Bronchus fibroblast of lung (primary cell): Measurements from ENCODE around the gene LRRN4CL. TPM values are rescaled to one million over a fixed set of nuclear protein-coding genes. Genes with fewer than 3 reads are reported as not detected.

Source experiments
- total RNA-seq: library from RNA; depleted of rRNA; stranded (reverse); fragments of >200 nt; gene quantifications from 2 replicates; pipeline ENCODE4 v1.2.3, GENCODE V29; 2015

LRRN4CL gene
- total RNA-seq: 10.0 and 10.9 TPM in 2 replicates

DNA sequence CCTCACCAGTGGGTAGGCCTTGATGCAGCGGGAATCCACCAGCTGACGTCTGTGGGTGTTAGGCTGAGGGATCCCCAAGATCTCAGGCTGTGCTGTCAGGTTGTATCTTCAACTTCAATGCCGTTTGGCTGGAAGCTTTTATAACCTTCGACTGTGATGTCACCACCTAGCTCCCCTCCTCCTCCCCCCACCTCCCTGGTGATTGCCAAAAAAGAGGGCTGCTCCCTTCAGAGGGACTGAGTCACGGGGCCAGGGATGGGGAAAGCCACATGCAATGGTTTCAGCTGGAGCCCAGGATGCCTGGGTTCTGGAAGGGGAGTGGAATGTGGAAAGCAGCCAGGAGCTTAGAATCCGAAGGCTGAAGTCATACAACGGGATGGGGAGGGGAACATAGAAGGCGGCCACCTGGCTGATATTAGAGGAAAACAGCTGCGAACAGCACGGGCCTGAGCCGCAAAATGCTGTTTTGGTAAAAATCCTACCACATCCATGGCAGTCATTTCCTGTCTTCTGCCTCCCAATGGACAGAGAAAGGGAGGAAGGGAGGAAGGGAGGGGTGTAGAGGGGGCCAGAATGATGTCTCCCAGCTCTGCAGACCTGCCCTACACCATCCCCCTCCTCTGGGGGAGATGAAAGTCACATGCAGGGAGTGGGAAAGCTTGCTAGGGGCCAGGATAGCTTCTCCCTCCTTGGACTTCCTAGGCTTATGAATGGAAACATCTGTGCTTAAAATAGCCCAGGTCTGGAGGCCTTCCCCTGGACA lies at the start of gene LRRN4CL:
LRRN4CL (minus strand) TSS at position 110 of the 763 bp plus-strand sequence. CDS start 1,022 bp downstream, outside the sequence.

DNA sequence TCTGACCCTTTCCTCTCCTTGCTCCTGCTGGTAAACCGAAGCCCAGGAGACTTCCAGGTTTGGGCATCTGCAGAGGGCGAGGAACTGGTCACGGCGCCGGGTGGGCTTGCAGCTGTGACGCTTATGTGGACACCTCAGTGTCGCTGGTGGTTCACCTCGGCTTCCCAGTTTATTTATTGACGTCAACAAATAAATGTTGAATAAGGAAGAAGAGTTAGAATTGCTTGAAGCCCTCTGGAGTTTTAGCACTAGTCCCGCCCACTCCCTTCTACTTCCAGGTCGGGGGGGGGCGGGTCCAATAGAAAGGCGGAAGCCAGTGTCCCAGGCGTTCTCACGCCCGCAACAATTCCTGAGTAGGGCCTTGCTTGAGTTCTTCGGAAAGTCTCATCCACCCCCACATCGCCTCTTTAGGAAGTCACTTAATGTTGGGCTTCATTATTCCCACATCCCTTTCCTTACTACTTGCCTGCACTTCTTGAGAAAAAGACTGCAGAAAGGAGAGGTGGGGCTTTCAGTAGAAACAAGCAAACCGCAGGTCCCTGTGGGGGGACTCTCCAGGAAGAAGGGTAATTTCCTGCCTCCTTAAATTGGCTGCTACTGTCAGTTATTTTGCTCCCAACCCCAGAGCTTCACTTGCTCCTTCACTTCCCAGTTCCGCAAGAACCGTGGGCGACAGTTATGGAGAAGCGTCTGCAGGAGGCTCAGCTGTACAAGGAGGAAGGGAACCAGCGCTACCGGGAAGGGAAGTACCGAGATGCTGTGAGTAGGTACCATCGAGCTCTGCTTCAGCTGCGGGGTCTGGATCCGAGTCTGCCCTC lies 39.0 kb upstream of the LRRN4CL start, which contains the start of gene TTC9C:
TTC9C (plus strand) TSS at position 316 of the 818 bp plus-strand sequence; CDS start at position 679, 363 bp downstream.

DNA sequence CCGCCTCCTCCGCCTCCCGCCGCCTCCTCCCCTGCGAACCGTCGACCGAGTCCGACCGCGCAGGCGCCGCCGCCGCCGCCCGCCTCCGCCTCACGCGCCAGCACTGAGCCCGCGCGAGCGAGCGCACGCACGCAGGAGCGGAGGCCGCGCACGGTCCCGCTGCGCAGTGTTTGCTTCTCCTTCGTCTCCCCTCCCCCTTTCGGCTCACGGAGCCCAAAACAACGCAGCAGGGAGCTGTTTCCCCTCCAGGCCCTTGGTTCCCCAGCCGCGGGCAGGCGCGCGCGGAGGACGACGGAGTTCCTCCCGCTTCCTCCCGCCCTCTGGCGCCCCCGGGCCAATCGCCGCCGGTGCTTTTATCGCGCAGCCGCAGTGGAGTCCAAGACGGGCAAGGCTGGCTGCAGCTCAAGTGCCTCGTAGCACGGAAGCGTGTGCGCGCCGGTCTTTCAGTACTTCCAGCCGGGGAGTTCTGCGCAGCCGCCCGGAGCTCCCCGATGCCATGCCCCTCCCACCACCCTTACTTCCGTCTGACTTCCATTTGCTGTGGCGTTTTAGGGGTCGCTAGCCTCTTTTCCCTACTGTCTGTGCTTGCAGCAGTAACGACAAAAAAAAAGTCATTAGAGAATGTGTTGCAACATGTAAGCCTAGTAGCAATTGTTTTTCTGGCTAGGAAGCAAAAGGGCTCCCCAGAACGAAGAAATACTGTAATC lies 38.0 kb upstream of the LRRN4CL start, which contains the start of gene HNRNPUL2:
HNRNPUL2 (minus strand) TSS at position 293 of the 707 bp plus-strand sequence. CDS start 301 bp downstream, outside the sequence.

DNA sequence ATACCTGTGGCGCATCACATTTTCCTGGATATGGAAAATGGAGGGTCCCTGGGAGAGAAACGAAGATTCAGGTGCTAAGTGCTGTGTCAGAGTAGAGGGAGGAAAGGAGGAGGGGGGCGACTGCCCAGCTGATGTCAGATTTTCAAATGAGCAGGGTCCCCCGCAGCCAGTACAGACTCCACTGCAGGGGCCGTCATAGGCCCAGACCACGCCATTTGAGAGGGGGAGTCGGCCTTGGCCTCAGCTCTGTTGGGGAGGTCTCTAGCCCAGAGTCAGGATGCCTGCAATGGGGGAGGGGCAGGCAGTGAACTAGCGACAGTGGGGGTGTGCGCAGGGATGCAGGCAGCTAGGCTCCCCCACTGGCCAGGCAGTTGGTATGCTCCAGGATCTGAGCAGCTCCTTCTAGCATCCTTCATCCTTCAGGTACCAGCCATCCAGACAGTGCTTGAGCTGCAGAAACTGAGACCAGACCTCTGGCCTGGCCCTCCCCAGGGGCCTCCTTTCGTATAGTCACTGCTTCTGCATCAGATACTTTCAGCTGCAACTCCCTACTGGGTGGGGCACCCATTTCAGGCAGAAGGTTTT lies 18.0 kb upstream of the LRRN4CL start, which contains the start of the genes BSCL2 and GNG3:
BSCL2 (minus strand) TSS at position 148 of the 585 bp plus-strand sequence. CDS start 229 bp downstream, outside the sequence.
GNG3 (plus strand) TSS at position 400 of the 585 bp plus-strand sequence. CDS start 620 bp downstream, outside the sequence.

DNA sequence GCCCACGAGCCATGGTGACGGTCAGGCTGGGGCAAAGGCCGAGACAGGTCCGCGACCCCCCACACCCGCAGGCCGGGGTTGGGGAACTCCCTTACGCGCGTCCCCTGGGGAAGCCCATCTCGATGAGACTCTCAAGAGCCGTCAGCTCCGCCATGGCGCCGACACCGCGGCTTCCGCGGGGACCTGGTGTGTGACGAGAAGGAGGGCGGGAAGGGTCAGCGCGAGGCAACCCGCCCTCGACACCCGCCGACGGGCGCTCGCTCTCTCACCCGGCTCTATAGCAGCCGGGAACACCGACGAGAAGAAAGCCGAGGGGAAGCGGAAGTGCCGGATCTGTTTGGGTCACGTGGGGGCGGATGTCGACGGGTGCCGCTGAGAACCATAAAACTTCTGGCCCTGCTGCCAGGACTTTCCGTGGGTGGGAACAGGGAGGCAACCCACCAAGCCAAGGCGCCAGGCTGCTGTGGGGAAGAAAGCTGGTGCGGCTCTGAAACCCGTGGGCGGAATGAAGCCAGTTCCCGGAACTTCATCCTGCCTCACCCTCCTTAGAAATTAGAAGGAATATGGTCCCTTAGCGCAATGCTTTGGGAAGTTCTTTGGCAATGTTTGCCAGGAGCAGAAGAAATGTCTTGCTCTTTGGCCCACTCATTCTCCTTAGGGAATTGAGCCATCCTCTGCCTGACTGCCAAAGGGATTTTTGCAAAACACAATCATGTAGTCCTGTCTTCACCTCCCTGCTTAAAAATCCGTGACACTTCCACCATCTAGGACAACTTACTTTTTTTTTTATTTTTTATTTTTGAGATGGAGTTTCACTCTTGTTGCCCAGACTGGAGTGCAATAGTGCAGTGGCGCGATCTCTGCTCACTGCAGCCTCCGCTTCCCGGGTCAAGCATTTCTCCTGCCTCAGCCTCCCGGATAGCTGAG lies 10.3 kb downstream of the LRRN4CL start, which contains the start of gene UBXN1:
UBXN1 (minus strand) TSS at position 304 of the 927 bp plus-strand sequence; CDS start at position 154, 150 bp downstream.

DNA sequence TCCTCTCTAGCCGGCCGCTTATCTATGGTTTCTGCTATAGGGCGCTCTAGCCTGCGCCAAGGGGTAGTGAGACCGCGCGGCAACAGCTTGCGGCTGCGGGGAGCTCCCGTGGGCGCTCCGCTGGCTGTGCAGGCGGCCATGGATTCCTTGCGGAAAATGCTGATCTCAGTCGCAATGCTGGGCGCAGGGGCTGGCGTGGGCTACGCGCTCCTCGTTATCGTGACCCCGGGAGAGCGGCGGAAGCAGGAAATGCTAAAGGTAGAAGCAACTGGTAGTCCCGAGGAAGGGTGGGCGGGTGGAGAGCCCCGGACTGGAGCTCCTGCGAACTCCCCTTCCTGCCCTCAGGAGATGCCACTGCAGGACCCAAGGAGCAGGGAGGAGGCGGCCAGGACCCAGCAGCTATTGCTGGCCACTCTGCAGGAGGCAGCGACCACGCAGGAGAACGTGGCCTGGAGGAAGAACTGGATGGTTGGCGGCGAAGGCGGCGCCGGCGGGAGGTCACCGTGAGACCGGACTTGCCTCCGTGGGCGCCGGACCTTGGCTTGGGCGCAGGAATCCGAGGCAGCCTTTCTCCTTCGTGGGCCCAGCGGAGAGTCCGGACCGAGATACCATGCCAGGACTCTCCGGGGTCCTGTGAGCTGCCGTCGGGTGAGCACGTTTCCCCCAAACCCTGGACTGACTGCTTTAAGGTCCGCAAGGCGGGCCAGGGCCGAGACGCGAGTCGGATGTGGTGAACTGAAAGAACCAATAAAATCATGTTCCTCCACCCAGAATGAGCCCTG lies 17.5 kb downstream of the LRRN4CL start, which contains the start of the genes LBHD1 and UQCC3:
LBHD1 (minus strand) TSS at position 660 of the 782 bp plus-strand sequence. CDS start 2,236 bp downstream, outside the sequence.
UQCC3 (plus strand) TSS at position 66 of the 782 bp plus-strand sequence; CDS start at position 139, 73 bp downstream.

DNA sequence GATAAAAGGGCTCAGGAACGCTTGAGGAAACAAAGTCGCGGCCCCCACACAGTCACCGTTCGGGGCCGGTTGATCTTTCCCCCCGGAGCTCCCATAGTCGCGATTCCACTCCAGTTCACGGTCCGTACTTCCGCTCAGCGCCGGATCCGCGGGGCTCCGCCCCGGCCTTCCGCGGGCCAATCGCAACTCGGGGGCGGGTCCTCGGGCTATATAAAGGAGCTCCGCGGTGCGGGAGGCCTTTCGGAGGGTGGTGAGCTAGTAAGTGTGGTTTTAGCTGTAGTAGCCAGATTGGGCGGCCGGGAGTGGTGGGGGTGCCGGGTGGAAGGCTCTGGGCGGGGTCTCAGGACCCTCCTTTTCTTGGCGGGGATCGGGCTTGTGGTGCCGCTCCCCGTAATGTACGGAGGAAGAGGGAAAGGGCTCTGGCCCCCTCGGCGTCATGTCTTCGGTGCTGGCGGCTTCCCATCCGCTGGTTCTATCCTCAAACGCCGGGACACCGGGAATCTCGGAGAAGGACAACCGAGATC lies 24.2 kb downstream of the LRRN4CL start, which contains the start of the genes C11orf98 and CSKMT:
C11orf98 (minus strand) TSS at position 136 of the 524 bp plus-strand sequence; CDS start at position 95, 41 bp downstream.
CSKMT (plus strand) TSS at position 238 of the 524 bp plus-strand sequence. CDS start 568 bp downstream, outside the sequence.

DNA sequence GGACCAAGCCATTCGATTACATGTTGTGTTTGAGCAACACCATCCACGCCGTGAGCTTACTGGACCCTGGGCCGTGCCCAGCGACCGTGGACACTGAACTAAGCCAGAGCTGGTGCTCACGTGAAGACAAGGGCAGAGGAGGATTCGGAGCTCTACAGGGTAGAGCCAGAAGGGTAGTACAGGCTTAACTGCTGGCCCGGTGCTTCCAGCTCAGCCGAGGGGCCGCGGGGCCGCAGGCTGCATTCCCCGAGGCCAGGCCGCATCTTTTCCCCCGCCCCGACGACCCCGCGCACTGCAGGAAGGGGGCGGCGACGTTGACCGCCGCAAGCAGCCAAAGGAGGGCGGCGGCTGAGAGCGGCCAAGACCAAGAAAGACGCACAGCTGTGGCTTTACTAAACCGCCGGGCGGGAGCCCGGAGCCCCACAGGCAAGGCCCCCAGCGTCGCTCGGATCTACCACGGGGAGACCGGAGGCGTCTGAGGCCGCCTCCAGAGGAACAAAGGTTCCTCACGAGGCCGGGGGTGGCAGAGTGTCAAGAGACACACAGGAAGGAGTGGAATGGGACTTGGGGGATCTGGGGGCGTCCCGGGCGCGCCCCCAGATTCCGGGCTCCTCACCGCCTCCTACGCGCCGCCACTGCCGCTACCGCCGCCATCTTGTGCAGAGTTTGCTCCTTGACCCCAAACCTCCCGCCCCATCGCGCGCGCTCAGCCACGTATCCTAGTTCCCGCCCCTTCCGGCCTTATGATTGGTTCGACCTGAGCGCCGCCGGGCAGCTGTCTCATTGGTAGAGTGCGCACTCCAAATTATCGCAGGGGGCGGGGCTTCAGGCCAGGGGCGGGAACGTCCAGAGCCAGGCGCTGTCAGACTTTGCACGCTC lies 43.1 kb downstream of the LRRN4CL start, which contains the start of gene GANAB:
GANAB (minus strand) TSS at position 668 of the 879 bp plus-strand sequence; CDS start at position 654, 14 bp downstream.

Other genes starting within 250 kb of the LRRN4CL start
- 205 and 218 TPM in 2 replicates for gene AHNAK, start 142.7 kb downstream of the LRRN4CL start, total RNA-seq
- 1,643 and 1,652 TPM in 2 replicates for gene EEF1G, start 115.6 kb downstream of the LRRN4CL start, total RNA-seq
- gene TUT1, start 98.0 kb downstream of the LRRN4CL start, total RNA-seq: 8.2 and 9.8 TPM in 2 replicates
- gene MTA2, start 87.7 kb downstream of the LRRN4CL start, total RNA-seq: 107 and 108 TPM in 2 replicates
- 15.3 and 21.4 TPM in 2 replicates for gene EML3, start 76.8 kb downstream of the LRRN4CL start, total RNA-seq
- 1.9 and 4.7 TPM in 2 replicates for gene ROM1, start 76.3 kb downstream of the LRRN4CL start, total RNA-seq
- gene B3GAT3, start 67.5 kb downstream of the LRRN4CL start, total RNA-seq: 41.5 and 45.9 TPM in 2 replicates
- 203 and 209 TPM in 2 replicates for gene GANAB, start 42.9 kb downstream of the LRRN4CL start, total RNA-seq
- gene INTS5, start 36.2 kb downstream of the LRRN4CL start, total RNA-seq: 21.4 and 22.7 TPM in 2 replicates
- 128 and 158 TPM in 2 replicates for gene C11orf98, start 24.3 kb downstream of the LRRN4CL start, total RNA-seq
- 12.2 and 13.8 TPM in 2 replicates for gene CSKMT, start 24.2 kb downstream of the LRRN4CL start, total RNA-seq
- 12.1 and 14.3 TPM in 2 replicates for gene UQCC3, start 17.9 kb downstream of the LRRN4CL start, total RNA-seq
- gene LBHD1, start 17.3 kb downstream of the LRRN4CL start, total RNA-seq: 4.9 and 9.1 TPM in 2 replicates
- 126 and 148 TPM in 2 replicates for gene UBXN1, start 10.5 kb downstream of the LRRN4CL start, total RNA-seq
- 55.0 and 63.4 TPM in 2 replicates for gene BSCL2, start 17.9 kb upstream of the LRRN4CL start, total RNA-seq
- gene GNG3, start 18.1 kb upstream of the LRRN4CL start, total RNA-seq: not detected in 2 replicates
- gene HNRNPUL2, start 37.9 kb upstream of the LRRN4CL start, total RNA-seq: 6.1 and 7.0 TPM in 2 replicates
- gene TTC9C, start 39.0 kb upstream of the LRRN4CL start, total RNA-seq: 29.6 and 35.1 TPM in 2 replicates
- gene ZBTB3, start 64.6 kb upstream of the LRRN4CL start, total RNA-seq: 9.4 and 10.7 TPM in 2 replicates
- gene POLR2G, start 72.0 kb upstream of the LRRN4CL start, total RNA-seq: 157 and 185 TPM in 2 replicates
- gene TAF6L, start 81.9 kb upstream of the LRRN4CL start, total RNA-seq: 17.7 and 22.0 TPM in 2 replicates
- gene TMEM179B, start 97.9 kb upstream of the LRRN4CL start, total RNA-seq: 57.7 and 59.3 TPM in 2 replicates
- 40.3 and 41.2 TPM in 2 replicates for gene TMEM223, start 102.5 kb upstream of the LRRN4CL start, total RNA-seq
- gene NXF1, start 115.9 kb upstream of the LRRN4CL start, total RNA-seq: 20.5 and 26.0 TPM in 2 replicates
- 43.2 and 45.8 TPM in 2 replicates for gene STX5, start 142.5 kb upstream of the LRRN4CL start, total RNA-seq
- not detected in 2 replicates for gene TEX54, start 143.3 kb upstream of the LRRN4CL start, total RNA-seq
- gene WDR74, start 150.1 kb upstream of the LRRN4CL start, total RNA-seq: 47.9 and 56.0 TPM in 2 replicates
- 168 and 174 TPM in 2 replicates for gene SLC3A2, start 191.4 kb upstream of the LRRN4CL start, total RNA-seq
- not detected in 2 replicates for gene CHRM1, start 231.8 kb upstream of the LRRN4CL start, total RNA-seq